ENCODE measurements around the gene CENPS. TPM values are rescaled to one million over a fixed set of nuclear protein-coding genes. Genes with fewer than 3 reads are reported as not detected.

CENPS gene
- total and polyA plus RNA-seq, 9 of the 15 experiments (the other 6 are each of a cell fraction or from before 2014, with no cell fraction given) = 10.2 to 36.0 (median 26.0) TPM

GRCh38 chr1:10415211-10415930, 14.9 kb upstream of the CENPS start (continued):
- peak; percentile 99 for TF ChIP-seq C11orf30 (IDR thresholded peaks at IDR 0.05; ENCODE audit: low read depth)
- peak; percentile 76 for TF ChIP-seq ZBTB40 (IDR thresholded peaks at IDR 0.05)
- no peak for TF ChIP-seq ZBTB40 (CRISPR knock-in tag; IDR thresholded peaks at IDR 0.05)
- peak; percentile 77 for TF ChIP-seq GABPB1 (CRISPR knock-in tag; IDR thresholded peaks at IDR 0.05)
- TF ChIP-seq BACH1 (tag; IDR thresholded peaks at IDR 0.05) = peak; percentile 97
- no peak for TF ChIP-seq ZNF609 (CRISPR knock-in tag; IDR thresholded peaks at IDR 0.05; ENCODE audit: borderline replicate concordance)
- TF ChIP-seq POLR2B (IDR thresholded peaks at IDR 0.05; ENCODE audit: low read depth, partially characterized antibody) = peak; percentile 31
- TF ChIP-seq THAP7 (CRISPR knock-in tag; IDR thresholded peaks at IDR 0.05) = no peak

Data from K562 (cell line).